ENCODE measurements around the gene LIN37.

GRCh38 chr19:35785339-35785627 lies 36.9 kb downstream of the LIN37 start:
- TF ChIP-seq CTCF (IDR thresholded peaks at IDR 0.05) (no peak), POLR2A (IDR thresholded peaks at IDR 0.05) (no peak)

Data from adrenal gland (tissue), 5 donors.